CD4-positive, alpha-beta T cell treated with Interleukin-4 for 1 hour (primary cell): ENCODE results near the gene WWOX.
A peak's percentile ranks its signal among the peaks of the same experiment; 100 is the strongest.
"Not testable (repeated sequence)": the region's sequence is repeated elsewhere in the genome, so short reads cannot be mapped to it uniquely, and the experiment has no call there.

ENCODE experiments used
- DNase-seq, 2 donors: peaks; one replicate each; pipeline ENCODE4 v3.0.0-alpha.2; 2020 to 2022

Gene WWOX

DNA sequence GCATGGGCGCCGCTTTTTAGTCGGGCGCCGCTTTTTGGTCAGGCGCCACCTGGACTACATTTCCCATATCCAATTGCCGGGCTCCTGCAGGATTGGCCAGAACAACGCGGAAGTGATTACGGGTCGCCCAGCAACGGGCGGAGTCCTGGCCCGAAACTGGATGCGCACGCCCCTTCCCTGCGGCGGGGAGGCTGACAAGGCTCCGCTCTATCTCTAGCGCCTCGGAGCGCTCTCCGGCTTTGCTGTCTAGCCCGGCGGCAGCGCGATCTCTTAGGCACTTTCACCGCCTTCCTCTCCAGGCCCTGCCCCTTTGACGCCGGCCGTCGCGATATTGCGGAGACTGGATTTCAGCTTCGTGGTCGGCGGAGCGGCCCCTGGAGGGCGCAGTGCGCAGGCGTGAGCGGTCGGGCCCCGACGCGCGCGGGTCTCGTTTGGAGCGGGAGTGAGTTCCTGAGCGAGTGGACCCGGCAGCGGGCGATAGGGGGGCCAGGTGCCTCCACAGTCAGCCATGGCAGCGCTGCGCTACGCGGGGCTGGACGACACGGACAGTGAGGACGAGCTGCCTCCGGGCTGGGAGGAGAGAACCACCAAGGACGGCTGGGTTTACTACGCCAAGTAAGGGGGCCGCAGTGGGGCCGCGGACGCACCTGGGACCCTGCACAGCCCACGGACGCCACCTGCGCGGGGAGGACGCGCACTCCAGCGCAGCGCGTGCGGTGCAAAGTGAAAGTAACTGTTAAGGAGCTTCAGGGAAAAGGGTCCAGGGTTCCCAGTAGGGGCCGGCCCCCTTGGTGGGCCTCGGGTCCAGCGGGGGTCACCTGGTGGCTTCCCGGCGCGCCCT, at the start of gene WWOX:
Gene WWOX (plus strand): TSS at position 384 of the 841 bp plus-strand sequence.
- peak; percentile 98 for DNase-seq

DNA sequence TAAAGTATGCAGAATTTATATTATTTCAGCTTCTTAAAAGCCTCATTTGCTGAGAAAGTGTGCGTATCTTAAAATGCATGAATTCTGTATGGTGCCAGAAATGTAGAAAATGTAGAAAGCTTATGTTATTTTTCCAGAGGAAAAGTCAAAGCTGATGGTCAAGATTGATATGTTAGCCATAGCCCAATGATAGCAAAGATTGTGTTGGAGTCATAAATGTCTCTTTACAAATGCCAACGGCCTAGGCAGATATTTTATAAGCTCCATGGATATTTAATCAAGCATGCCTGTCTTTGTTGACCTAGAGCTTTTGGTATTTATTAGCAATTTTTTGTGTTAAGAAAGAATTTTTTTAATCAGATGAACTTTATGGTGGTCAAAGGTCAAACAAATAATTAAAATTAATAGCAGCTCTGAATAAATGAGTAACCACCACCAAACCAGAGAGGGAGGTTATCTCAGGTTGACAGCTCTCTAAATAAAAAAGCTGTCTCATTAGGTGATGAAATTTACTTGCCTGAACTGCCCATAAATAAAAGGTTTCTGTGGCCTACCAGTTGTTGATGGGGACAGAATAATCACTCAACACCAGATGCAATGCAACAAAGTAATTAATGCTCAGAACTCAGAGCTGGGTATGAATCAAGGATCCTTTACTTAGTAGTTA, 48.6 kb upstream of the WWOX start:
- DNase-seq: no peak

DNA sequence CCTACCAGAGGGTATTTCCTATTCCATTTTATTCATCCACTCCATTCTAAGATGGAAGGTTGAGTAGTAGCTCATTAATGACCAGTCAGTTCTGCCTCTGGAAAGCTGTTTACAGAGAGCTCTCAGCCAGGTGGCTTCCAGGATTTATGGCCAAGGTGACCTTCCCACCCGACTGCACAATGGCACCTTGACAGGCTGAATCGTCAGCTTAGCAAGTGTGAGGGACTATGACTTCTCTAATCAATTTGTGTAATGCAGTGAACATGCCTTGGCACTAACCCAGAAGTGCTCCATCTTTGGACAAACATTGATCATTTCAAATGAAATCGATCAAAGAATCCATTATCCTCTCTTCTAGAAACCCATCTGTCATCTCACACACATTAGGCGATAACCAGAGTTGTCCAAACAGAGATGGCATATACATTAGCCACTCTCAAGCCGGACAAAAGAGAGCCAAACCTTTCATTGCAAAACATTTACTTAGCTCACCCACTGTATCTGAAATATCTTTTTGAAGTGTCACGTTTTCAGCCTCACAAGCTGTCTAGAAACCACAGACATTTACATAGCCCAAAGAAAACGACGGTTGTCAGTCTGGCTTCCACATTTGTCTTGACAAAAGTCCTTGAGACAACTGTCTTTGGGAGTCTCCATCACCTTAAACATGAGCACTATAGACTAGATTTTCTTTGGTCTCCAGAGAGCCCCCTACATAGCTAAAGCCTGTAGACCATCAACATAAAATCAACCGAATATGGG, 41.5 kb upstream of the WWOX start:
- DNase-seq: no peak

DNA sequence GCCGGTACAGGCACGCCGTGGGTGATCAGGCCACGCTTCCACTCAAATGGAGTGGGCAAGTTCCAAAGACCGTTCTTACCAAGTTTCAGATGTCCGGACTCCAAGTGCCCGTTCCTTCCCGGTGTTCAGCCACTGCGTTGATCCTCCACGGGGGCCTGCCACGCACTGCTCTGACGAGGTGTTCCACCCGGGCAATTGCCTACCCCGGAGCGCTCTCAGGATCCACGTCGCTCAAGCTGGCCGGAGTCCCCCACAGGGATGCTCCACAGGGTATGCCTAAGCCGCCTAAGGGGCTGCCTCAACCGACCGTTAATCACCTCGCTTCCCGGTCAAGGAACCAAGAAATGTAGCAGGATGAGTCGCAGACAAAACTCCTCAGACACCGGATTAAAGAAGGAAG, 39.6 kb upstream of the WWOX start:
- not testable (repeated sequence) for DNase-seq

DNA sequence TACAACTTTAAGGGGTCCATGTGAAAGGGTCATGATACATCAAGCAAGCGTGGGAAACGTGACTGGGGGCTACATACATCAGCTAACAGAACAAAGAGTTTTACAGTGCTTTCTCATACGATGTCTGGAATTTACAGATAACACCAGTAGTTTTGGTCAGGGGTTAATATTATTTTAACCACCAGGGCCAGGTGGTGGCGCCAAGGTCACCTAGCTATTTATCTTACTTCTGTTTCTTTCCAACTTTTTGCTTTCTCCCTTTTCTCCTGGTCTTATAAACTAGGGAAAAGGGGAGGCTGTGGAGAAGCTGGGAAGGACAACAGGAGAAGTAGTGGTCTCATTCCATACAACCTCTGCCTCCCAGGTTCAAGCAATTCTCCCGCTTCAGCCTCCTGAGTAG, 39.2 kb upstream of the WWOX start:
- no peak for DNase-seq

DNA sequence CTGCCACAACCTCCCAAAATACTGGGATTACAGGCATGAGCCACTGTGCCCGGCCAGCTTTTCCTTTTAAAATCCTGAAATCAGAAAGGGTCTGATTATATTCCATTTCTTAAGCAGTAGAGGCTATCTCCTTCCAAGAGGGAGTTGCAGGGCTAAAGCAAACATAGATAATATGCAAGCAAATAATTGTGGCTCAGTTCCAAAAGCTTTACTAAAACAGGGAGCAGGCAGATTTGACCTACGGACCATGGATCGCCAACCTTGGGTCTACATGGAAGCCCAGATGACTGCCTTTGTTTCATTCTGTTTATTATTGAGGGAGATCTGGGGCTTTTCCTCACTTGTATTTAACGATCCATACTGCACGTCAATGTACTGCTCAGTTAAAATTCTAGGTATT, 38.6 kb upstream of the WWOX start:
- no peak for DNase-seq

DNA sequence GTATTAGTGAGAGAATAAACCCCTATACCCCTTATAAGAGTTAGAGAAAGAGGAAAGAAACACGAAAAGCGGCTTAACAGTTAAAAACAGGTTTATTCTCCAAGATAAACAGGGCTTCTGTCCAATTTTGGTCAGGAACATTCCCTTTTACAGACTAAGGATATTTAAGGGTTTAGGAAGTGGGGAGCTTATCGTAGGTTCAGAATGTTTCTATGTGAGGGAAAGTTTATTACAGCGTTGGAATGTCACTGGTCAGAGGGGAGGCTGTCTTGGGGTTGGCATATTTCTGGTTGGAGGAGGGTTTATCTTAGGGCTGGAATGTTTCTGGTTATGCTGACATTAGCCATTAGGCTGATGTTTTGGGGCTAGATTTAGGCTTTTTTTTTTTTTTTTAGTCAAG, 34.1 kb upstream of the WWOX start:
- DNase-seq: no peak

DNA sequence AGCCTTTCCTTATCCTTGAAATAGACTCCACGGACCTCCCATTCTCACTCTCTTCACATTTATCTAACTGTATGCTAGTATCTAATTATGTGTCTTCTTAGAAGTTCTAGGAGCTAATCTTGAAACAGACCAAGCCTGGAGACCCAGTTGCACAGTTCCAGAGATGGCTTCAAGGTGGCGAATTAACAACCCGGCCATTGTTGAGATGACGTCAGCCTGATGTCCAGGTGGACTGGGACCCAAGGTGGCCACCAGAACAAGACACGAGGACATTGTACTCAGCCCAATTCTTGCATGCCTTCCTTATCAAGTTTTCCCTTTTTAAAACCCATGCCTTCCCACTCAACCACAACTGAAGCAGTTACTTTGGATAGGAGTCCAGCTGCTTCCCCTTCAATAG, 29.5 kb upstream of the WWOX start:
- DNase-seq: no peak

DNA sequence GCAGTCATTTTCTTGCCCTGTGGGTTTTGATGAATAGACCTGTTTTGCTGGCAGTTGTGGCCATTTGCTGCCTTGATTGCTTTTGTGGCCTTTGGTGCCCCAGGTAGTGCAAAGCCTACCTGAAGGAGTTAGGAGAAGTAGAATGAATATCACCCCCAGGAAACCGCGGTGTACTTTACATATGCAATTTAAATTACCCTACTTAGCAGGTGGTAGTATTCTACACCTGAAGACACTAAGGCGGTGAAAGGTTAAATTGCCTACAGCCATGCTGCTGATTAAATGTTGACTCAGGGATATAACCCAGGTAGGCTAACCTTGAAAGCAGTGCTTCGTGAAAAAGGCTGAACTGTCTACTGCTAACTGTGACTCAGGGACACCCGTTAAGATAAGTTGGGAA, 27.2 kb upstream of the WWOX start:
- DNase-seq: no peak

DNA sequence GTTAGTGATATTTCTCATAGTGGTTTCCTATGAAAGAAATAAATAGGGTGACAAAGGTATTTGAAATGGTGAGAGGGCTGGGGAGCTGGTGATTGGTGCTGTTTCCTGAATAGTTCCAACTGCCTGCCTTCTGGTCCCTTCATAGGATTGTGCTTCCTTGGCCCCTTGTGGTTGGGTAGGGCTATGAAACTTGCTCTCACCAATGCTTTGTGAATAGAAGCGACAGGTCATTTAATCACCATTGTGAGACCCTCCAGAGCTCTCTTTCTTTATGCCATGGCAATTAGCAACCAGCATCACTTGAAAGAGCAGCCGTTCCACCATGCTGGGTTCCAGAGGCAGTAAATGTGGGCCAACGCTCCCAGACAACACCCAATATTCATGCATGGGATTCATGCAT, 23.7 kb upstream of the WWOX start:
- DNase-seq: no peak

DNA sequence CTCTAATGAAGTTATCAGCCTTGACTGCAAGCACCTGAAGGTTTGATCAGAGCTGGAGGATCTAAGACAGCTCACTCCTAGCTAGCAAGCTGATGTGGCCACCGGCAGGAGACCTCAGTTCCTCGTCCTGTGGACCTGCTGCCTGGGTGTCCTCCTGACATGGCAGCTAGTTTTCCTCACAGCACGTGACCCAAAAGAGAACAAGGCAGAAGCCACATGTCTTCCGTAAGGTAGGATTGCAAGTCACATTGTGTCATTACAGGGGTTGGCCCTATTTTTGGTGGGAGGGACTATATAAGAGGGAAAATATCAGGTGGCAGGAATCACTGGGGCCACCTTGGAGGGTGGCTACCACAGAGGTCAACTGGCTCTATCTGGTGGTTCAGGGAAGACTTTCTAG, 18.1 kb upstream of the WWOX start:
- DNase-seq: no peak

DNA sequence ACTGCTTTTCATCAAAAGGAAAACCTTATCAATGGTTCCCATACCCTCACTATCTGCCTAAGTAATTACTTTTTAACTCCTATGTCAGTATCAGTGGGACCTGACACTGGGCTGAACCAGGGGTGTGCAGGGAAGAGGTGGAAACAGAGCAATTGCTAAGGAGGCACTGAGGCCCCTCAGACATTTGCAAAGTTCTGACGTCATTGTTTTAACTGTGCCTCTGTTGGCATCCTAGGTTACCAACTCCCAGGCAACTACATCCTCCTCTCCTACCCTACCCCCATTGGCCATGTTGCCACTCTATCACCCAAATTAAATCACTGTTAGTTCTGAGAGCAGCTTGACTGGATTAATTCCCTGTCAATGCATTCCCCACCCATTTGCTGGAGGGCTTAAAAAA, 8.0 kb upstream of the WWOX start:
- no peak for DNase-seq

DNA sequence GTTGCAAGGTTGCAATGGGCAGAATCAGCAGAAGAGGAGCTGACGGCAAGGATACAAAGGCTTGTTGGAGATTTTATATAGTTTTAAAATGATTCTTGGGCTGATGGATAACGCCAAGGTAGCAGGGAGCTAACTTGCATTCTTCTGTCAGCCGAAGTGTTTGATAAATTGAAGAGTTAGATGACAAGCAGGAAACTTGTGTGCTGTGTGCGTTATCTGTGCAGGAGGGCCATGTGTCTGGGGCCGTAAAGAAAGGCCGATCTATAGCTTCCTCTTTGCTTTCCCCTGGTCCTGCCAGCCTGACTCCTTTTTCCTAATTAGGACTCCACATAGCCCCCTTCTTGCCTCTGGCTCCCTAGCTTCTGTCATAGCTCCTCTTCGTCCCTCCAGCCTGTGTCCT, 6.7 kb upstream of the WWOX start:
- DNase-seq: no peak

DNA sequence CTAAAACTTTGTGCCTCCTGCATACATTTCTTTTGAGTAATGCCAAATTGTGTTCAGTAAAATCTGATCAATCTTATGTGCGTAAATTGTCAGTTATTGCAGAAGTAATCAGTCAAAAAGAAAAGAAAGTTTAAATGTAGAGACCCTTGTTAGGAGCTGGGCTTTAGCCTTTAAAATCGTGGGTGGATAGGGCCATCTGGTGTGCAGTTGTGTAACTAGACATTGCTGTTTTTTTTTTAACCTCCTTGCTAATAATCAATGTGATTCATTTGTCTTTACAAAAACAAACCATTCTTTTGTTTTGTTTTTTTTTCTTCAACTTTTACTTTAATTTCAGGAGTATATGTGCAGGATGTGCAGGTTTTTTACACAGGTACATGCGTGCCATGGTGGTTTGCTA, 5.3 kb upstream of the WWOX start:
- no peak for DNase-seq

DNA sequence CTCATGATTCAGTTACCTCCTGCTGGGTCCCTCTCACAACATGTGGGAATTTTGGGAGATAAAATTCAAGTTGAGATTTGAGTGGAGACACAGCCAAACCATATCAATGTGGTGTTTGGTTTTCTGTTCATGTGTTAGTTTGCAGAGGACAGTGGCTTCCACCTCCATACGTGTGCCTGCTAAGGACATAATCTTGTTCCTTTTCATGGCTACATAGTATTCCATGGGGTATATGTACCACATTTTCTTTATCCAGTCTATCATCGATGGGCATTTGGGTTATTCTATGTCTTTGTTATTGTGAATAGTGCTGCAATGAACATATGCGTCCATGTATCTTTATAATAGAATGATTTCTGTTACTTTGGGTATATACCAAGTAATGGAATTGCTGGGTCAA, 4.5 kb upstream of the WWOX start:
- DNase-seq: no peak

DNA sequence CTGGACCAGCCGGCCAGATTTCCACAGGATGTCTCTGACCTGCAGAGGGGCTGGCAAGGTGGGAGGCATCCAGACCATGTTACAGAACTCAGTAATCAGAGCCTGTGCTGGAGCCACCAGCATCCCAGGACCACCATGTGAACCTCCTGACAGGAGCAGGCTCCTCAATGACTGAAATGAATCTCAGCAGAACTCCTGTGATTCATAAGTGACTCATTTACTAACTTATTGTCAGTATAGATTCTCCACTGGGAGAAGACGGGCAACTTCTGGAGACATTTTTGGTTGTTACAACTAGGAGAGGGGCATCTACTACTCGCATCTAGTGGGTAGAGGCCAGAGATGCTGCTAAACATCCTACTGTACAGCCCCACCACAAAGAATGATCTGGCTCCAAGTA, 3.1 kb upstream of the WWOX start:
- no peak for DNase-seq

DNA sequence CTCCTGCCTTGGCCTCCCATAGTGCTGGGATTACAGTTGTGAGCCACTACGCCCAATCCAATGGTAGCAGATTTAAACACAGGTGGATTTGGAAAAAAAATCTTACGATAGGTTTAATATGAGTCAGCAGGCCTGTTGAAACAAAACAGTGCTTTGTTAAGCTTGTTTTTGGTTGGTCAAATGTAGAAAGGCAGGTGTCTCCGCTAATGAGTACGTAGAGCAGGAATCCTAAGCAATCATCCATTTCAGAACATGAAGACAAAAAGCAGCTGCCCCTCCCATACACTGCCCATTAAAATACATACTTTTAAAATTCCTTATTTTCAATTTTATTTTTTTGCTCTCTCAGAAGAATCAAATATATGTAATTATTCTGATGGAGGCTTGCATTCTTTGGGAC, 1.9 kb upstream of the WWOX start:
- no peak for DNase-seq

DNA sequence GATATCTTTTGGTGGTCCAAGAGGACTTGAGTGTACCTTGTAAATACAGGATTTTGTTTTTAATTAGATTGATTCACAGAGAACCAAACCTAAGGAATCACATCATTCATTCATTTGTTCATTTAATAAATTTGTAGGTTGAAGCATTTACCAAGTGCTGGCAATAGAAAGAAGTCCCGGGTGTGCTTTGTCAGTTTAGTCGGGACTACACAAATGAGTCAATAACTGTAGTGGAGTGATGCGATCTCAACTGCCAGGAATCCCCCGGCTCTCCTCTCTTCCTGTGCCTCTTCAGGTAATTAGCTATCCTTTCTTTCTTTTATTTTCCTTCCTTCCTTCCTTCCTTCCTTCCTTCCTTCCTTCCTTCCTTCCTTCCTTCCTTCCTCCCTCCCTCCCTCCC, 1.4 kb upstream of the WWOX start:
- DNase-seq: no peak

DNA sequence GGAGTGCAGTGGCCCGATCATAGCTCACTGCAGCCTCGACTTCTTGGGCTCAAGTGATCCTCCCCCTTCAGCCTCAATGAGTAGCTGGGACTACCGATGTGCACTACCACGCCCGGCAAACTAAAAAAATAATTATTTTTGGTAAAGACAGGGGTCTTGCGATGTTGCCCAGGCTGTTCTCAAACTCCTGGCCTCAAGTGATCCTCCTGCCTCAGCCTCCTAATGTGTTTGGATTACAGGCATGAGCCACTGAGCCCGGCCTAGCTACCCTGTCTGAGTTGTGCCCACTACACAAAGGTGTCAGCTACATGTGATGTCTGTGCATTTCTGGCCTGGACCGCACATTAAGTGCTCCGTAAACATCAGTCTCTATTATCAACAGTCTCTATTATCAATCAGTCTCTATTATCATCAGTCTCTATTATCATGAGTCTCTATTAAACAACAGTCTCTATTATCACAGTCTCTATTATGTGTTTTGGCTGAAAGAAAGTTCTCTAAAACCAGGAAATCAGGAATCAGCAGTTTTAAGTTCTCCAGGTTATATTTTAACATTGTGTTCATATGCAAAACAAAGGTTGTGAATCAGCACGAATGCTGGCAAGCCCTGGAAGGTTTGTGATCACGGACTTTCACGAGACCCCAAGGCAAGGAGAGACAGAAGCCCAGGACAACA, 721 bp upstream of the WWOX start:
- no peak for DNase-seq

DNA sequence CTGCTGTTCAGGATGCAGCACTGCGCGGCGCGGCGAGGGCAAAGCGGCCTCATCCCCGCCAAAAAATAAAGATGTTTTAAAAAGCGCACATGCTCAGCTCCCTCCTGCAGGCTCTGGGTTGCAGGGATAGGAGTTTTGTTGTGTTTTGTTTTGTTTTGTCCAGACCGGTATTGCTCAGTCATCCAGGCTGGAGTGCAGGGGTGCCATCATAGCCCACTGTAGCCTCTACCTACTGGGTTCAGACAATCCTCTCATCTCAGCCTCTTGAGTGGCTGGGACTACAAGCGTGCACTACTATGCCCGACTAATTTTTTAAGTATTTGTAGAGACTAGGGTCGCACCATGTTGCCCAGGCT, 636 bp downstream of the WWOX start:
- no peak for DNase-seq

DNA sequence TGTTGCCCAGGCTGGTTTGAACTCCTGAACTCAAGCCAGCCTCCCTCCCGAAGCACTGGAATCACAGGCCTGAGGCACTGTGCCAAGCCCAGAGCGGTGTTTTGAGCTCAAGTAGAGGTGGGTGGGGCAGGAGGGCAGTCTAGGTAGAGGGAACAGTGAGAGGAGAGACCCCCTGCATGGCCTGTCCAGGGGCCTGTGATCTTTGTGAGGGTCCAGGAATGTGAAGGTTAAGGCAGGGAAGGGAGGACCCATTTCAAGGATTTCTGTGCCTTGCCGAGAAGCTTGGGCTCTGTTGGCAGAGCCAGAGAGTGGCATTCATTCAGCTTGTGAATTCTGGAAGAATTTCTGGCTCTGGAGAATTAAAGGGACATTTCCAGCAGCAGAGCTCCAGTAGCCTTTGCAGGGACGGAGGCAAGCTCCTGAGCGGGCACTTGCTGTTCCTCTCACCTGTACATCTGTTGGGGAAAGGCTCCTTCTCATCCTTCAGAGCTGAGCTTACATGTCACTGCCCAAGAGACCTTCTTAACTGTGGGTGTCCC, 2.7 kb downstream of the WWOX start:
- no peak for DNase-seq

DNA sequence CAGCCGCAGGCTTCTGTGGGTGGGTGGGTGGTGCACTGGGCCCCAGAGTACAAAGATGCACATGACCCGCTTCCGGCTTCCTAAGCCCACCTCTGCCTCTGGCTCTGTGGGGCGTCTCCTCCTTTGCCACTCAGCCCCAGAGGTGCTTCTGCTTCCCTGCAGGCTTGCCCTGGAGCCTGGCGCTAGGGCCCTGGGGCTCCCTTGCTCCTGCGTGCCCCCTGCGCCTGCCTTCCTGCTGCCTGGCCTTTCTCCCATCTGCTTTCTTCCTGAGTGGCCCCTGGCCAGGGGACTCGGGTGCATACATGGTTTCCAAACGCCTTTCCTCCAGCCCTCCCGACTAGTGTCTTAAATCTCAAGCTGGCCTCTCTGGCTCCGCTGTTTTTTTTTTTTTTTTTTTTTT, 3.4 kb downstream of the WWOX start:
- DNase-seq: no peak

DNA sequence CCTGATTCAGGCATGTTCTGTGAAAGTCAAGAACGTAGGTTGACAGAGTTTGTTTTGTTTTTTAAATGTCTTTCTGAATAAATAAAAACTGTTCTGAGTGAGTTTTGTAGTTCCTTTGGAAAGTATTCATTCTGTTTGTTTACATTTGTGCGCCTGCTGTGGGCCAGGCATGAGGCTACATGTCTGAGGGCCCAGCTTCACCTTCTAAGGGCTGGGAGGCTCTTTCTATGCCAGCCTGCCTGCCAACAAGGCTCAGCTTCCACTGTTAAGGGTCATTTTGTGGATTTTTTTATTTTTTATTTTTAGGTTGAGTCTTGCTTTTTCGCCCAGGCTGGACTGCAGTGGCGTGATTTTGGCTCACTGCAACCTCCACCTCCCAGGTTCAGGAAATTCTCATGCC, 6.1 kb downstream of the WWOX start:
- DNase-seq: no peak
